Type B pancreatic cell (in vitro differentiated cells): ENCODE data around the gene SLC38A1. TPM values are rescaled to one million over a fixed set of nuclear protein-coding genes. Genes with fewer than 3 reads are reported as not detected.

Experiments
- DNase-seq: peaks from one replicate; pipeline ENCODE4 v3.0.0; 2021; ENCODE audit warnings: mixed read lengths; ENCODE audit not compliant: unreplicated experiment; ENCODE audit errors: extremely low spot score
- H3K27ac Mint-ChIP-seq: 2 replicates; pipeline ENCODE4 v1.8.0; 2021; ENCODE audit warnings: mild to moderate bottlenecking, mixed read lengths
- H3K27me3 Mint-ChIP-seq: 2 replicates; pipeline ENCODE4 v1.8.0; 2021; ENCODE audit warnings: mixed read lengths
- H3K36me3 Mint-ChIP-seq: 2 replicates; pipeline ENCODE4 v1.8.0; 2021; ENCODE audit warnings: mixed read lengths
- H3K4me1 Mint-ChIP-seq: one replicate; pipeline ENCODE4 v1.8.0; 2021; ENCODE audit warnings: mixed read lengths; ENCODE audit not compliant: unreplicated experiment
- H3K4me3 Mint-ChIP-seq: 2 replicates; pipeline ENCODE4 v1.8.0; 2021; ENCODE audit warnings: mild to moderate bottlenecking, mixed read lengths
- H3K9me3 Mint-ChIP-seq: 2 replicates; pipeline ENCODE4 v1.8.0; 2021; ENCODE audit warnings: mixed read lengths
- total RNA-seq: library from RNA; stranded (reverse); gene quantifications from 2 replicates; pipeline ENCODE4 v1.2.1, GENCODE V29; 2021; ENCODE audit warnings: low replicate concordance
- TF ChIP-seq, protein P1 (sequence below): fragments of 200-600 bp; sonication (generic); conservative IDR thresholded peaks from 2 replicates; pipeline ENCODE4 v1.5.0; 2021; ENCODE audit warnings: antibody characterized with exemption, mild to moderate bottlenecking

SLC38A1 gene
- total RNA-seq, 1 donor from 2014 or later: 99.8 TPM

DNA sequence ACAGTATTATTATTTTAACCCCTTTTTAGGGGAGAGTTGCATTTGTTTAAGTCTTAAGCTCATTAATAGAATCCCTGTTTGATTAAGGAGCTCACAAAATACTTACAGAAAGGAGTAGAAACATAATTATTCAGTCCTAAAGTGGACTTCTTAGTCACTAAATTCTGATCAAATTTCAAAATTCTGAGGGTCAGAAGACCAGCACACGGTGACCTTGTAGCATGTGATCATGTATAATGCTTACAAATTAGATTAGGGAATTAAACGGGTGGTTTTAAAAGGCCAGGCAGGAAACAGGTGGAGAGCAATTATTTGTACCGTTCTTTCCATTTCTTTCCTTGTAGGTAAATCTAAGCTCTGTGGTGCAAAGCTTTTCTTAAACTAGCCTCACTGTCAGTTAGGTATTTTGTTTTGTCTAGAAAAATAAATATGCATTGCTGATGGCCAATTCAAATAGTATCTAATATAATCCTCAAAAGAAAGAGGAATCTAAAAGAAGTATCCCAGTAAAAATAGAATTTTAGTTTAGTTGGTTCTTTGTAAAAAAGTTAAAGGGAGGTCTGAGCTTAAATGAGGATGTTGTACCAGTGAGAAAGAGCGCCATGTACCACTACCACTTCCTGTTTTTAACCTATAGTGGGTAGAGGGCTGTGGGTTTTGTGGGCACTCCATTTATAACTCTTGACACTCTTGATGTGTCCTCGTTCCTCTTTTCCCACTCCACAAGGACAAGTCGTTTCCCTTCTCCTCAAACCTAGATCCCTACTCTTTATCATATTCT lies 51.1 kb downstream of the SLC38A1 start:
- Mint-ChIP-seq H3K36me3 (peaks cover 48% of the 10 kb centered on the region), H3K9me3 (no peaks in the 10 kb centered on the region), H3K27me3 (no peaks in the 10 kb centered on the region), H3K4me3 (no peak overlapping the region), H3K27ac (no peak overlapping the region), H3K4me1 (peaks cover 14% of the 10 kb centered on the region)
- TF ChIP-seq, protein P1, sequence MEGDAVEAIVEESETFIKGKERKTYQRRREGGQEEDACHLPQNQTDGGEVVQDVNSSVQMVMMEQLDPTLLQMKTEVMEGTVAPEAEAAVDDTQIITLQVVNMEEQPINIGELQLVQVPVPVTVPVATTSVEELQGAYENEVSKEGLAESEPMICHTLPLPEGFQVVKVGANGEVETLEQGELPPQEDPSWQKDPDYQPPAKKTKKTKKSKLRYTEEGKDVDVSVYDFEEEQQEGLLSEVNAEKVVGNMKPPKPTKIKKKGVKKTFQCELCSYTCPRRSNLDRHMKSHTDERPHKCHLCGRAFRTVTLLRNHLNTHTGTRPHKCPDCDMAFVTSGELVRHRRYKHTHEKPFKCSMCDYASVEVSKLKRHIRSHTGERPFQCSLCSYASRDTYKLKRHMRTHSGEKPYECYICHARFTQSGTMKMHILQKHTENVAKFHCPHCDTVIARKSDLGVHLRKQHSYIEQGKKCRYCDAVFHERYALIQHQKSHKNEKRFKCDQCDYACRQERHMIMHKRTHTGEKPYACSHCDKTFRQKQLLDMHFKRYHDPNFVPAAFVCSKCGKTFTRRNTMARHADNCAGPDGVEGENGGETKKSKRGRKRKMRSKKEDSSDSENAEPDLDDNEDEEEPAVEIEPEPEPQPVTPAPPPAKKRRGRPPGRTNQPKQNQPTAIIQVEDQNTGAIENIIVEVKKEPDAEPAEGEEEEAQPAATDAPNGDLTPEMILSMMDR: no peak
- DNase-seq: no peak

DNA sequence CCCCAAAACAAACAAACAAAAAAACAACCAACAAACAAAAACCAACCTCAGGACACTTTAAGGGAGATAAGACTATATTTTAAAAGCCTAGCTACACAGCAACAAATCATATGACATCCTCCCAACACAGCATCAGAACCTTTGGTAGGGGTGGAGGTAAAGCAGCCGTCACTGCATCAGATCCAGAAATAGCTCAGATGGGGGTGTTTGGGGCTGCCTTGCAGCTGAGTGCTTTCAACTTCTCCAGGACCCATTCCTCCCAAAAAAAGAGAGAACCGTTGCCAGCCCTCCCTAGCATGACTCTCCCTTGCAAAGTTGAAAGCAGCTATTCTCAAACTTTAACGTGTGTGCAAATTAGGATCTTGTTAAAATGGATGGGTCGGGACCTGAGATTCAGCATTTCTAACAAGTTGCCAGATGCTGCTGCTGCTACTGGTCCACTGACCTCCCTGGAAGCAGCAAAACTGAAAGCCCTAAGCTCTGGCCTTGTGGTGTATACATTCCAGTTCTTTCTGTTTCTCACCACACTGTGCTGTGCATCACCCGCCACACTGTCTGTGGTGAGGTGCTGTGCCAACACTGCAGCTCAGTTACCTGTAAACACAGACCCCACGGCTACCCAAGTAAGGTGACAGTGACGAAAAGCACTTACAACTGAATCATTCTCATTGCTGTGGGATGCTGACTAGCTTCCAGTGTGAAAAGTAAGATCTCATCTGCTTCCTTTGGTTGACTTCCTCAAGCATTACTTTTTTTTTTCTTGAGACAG lies 54.0 kb downstream of the SLC38A1 start:
- no peaks in the 10 kb centered on the region for H3K9me3 Mint-ChIP-seq
- H3K27ac Mint-ChIP-seq: peak overlapping the region; percentile 67
- no peaks in the 10 kb centered on the region for H3K27me3 Mint-ChIP-seq
- peaks cover 47% of the 10 kb centered on the region for H3K36me3 Mint-ChIP-seq
- TF ChIP-seq, protein P1: no peak
- no peak for DNase-seq
- peaks cover 24% of the 10 kb centered on the region for H3K4me1 Mint-ChIP-seq
- no peak overlapping the region for H3K4me3 Mint-ChIP-seq

DNA sequence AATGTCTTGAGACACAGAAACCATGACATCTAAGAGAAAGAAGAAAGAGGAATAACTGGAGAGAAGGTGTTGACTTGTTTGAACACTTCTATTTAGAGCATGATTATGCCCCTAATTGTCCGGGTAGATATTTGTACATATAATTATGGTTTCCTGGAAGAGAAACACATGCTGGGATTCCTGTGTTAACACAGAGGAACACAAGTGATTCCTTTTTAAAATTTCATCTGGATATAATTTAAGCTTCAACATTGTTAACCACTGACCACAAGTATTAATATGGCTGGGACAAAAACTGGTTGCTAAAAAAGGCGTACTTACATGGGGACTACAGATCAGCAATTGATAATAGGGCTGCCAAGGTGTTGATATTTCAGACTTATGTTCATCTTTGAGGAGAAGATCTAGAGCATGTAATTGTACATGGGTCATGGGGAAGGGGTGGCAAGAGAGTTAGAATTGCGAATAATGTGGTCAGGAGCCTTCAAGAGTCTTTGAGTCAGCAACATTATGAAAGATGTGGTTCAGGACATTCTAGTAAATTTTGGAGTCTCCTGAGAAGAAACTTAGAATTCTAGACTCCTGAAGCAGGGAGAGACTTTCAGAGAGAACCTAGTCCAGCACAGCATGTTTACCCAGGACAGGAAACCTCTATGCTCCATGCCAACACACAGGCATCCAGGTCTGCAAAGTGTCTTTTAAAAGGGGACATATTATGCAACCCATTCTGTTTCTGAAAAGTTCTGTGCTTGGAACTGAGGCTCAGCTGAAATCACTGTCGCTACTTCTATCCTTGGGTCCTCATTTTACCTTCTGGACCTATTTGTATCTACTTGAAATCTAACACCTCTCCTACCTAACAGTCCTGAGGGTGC lies 56.5 kb downstream of the SLC38A1 start:
- TF ChIP-seq, protein P1: no peak
- H3K27me3 Mint-ChIP-seq: no peaks in the 10 kb centered on the region
- H3K4me1 Mint-ChIP-seq: peaks cover 20% of the 10 kb centered on the region
- H3K4me3 Mint-ChIP-seq: no peak overlapping the region
- no peaks in the 10 kb centered on the region for H3K9me3 Mint-ChIP-seq
- peaks cover 35% of the 10 kb centered on the region for H3K36me3 Mint-ChIP-seq
- DNase-seq: no peak
- no peak overlapping the region for H3K27ac Mint-ChIP-seq

DNA sequence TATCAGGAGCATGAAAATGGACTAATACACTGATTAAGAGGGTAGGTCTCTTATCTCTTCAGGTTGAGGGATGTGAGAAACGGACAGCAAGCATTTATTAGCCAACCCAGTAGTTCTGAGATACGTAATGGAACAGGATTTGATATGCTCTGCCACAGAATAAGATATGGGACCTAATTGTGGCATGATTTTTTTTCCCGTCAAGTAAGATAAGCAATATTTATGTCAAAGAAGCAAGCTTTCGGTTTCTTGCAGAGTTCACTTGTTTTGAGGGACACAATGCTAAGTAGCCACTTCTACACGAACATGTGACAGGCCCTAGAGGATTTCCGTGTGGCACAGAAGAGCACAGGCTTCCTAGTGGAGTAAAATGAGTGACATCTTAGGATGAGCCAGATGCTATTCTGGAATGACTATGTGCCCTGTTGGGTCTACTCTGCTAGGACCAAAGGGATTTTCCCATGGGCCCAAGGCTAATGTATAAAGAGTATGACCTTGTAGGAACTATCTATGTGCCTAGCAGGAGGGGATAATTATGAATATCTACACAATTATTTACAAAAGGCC lies 57.9 kb downstream of the SLC38A1 start:
- TF ChIP-seq, protein P1: no peak
- H3K4me3 Mint-ChIP-seq: no peak overlapping the region
- H3K27me3 Mint-ChIP-seq: no peaks in the 10 kb centered on the region
- peak overlapping the region; percentile 47 for H3K27ac Mint-ChIP-seq
- no peaks in the 10 kb centered on the region for H3K9me3 Mint-ChIP-seq
- H3K36me3 Mint-ChIP-seq: peaks cover 41% of the 10 kb centered on the region
- DNase-seq: no peak
- H3K4me1 Mint-ChIP-seq: peaks cover 20% of the 10 kb centered on the region
